Heart left ventricle (tissue), 13 donors: ENCODE measurements around the gene EIF2AK3.

Source experiments
- CTCF ChIP-seq, 12 donors: fragments of 200-600 bp; sonication (generic) in 4 of 12; IDR thresholded peaks; one replicate each; pipeline versions ENCODE4 v1.5.0 to v1.8.0; 2018 to 2022; ENCODE audit warnings: antibody characterized with exemption in 12 of 12, mild to moderate bottlenecking in 5 of 12
- POLR2A ChIP-seq, 2 donors: fragments of 450-650 bp; IDR thresholded peaks; one replicate each; pipeline ENCODE4 v1.6.1; 2017; ENCODE audit warnings: antibody characterized with exemption in 2 of 2, mild to moderate bottlenecking in 2 of 2, moderate library complexity in 2 of 2
- donor health status: ischemic (EF 13 %, LVEDD 7.1; RV severe dilation, severe dysfunction).
- donor health status: DM: no; HTN: yes; CAD: no.
- donor health status: DM: no; HTN: no; CAD: no.
- donor health status: ischemic (EF 25% LVEDD 6.9; RV normal size, moderate dysfunction).
- donor health status: ischemic (EF 25% LVEDD 5.7; RV mildly dilated, moderate dysfunction).
- donor health status: ischemic (EF 35%, LVEDD 5.7; RV mildly dilated, moderate dysfunction).
- donor health status: nonischemic (EF 11% LVEDD 7.7; RV severe dilation, severe dysfunction).
- donor health status: DM: yes; HTN: yes; CAD: no.
- donor health status: PGD.
- donor health status: ischemic (EF 29% LVEDD 5.4; RV normal size, mild dysfunction).
- donor health status: nonischemic (EF 23%, LVEDD 6.1; RV moderate dilation, normal function).

GRCh38 chr2:88614497-88615157 is 12.6 kb downstream of the EIF2AK3 start:
- TF ChIP-seq CTCF (IDR thresholded peaks at IDR 0.05) (no peak), POLR2A (IDR thresholded peaks at IDR 0.05) (no peak)
